ENCODE measurements around the gene ZFYVE26. TPM values are rescaled to one million over a fixed set of nuclear protein-coding genes. Genes with fewer than 3 reads are reported as not detected.

The ZFYVE26 gene
- total and polyA plus RNA-seq, 10 of the 15 experiments (the other 5 are each of a cell fraction or from before 2014, with no cell fraction given): 1.00 to 25.6 (median 12.0) TPM

GRCh38 chr14:67717048-67717447, 99.3 kb downstream of the ZFYVE26 start:
- RAD21 ChIA-PET (ENCODE audit: unreplicated experiment): no interaction called here
- intact Hi-C loops (cut with micrococcal nuclease; ENCODE audit: unreplicated experiment): no loop called here
- no peak for TF ChIP-seq JUNB (IDR thresholded peaks at IDR 0.05)

DNA sequence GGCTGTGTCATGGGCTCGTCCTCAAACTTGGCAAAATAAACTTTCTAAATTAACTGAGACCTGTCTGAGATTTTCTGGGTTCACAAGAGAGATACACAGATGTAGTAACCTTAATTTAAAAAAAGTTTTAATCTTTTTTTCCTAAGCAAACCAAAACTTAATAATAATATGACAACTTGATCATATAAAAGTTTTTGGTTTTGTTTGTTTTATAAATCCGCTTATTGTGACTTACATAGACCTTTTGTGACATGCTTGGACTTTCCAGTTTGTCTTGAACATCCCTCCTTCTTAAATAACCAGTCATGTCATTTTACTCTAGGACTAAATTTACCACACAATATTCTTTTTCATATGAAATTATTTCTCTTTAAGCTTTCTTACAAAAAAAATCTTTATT, 106.2 kb downstream of the ZFYVE26 start:
- RAD21 ChIA-PET (ENCODE audit: unreplicated experiment): no interaction called here
- POLR2A ChIA-PET: interaction anchor here (1.1 kb wide), 1 partner anchor 92 kb away, joined by 4 read pairs; no protein-coding TSS in a partner anchor
- intact Hi-C loops (cut with micrococcal nuclease; ENCODE audit: unreplicated experiment): no loop called here
- H3K9me3 ChIP-seq (replicated peaks; ENCODE audit: control insufficient read depth, insufficient read depth, low read length): no peaks in the 10 kb centered on the region; the same call in none of the 3 replicates
- FAIRE-seq (no peak), ATAC-seq (no peak), DNase-seq (ENCODE audit: low read depth, low spot score) (no peak)
- 72% methylated on average over 2 of the region's 2 CpGs for WGBS (ENCODE audit: insufficient coverage, insufficient replicate concordance, low lambda C conversion rate, missing lambda C conversion rate)
- H3K79me2 ChIP-seq (ENCODE audit: control insufficient read depth, insufficient read depth, low read length): no peaks in the 10 kb centered on the region
- CTCF ChIA-PET: interaction anchor here (1.6 to 1.8 kb wide), 2 partner anchors 12 to 126 kb away, joined by 4 to 5 read pairs; no protein-coding TSS in a partner anchor
- H3K9ac ChIP-seq (ENCODE audit: control insufficient read depth, insufficient read depth, low read length): no peak overlapping the region
- in situ Hi-C loops (cut with MboI): no loop called here
- no TSS peak for BruUV-seq (replicated peaks)
- no peak overlapping the region for H2AFZ ChIP-seq (ENCODE audit: control insufficient read depth, low read depth, low read length)
- no peak overlapping the region for H3K4me2 ChIP-seq (ENCODE audit: control insufficient read depth, insufficient read depth)
- H3K27me3 ChIP-seq (replicated peaks in 1 of 2; ENCODE audit: control insufficient read depth in 2 of 2, insufficient read depth in 2 of 2, low read length in 1 of 2): no peaks in the 10 kb centered on the region
- SMC1A ChIA-PET (ENCODE audit: uncharacterized antibody, unreplicated experiment): interaction anchor here (1.6 to 1.9 kb wide), 2 partner anchors 139 to 142 kb away, joined by 4 to 6 read pairs; no protein-coding TSS in a partner anchor
- no peak overlapping the region for H3K27ac ChIP-seq (ENCODE audit: control insufficient read depth, insufficient read depth)
- H3K4me3 ChIP-seq: no peak overlapping the region
- H3K36me3 ChIP-seq (ENCODE audit: control insufficient read depth in 2 of 2, insufficient read depth in 2 of 2, low read length in 1 of 2): no peaks in the 10 kb centered on the region
- no peaks in the 10 kb centered on the region for H3K4me1 ChIP-seq (ENCODE audit: control insufficient read depth, insufficient read depth, low read length)
- no peaks in the 10 kb centered on the region for H4K20me1 ChIP-seq (ENCODE audit: control insufficient read depth, insufficient read depth)
- TF ChIP-seq NFIC (IDR thresholded peaks at IDR 0.05; ENCODE audit: low read depth, low read length) (no peak), SRF (IDR thresholded peaks at IDR 0.05; ENCODE audit: low read depth in 2 of 2, low read length in 2 of 2) (no peak), SUZ12 (IDR thresholded peaks at IDR 0.05; ENCODE audit: unreplicated experiment) (no peak), EED (IDR thresholded peaks at IDR 0.05; ENCODE audit: low read depth) (no peak), TCF7 (IDR thresholded peaks at IDR 0.05; ENCODE audit: borderline replicate concordance) (no peak), BCLAF1 (IDR thresholded peaks at IDR 0.05) (no peak), RCOR1 (conservative IDR thresholded peaks at IDR 0.05; ENCODE audit: low read depth, low read length) (no peak), IKZF2 (IDR thresholded peaks at IDR 0.05) (no peak)
- TF ChIP-seq, protein P1, sequence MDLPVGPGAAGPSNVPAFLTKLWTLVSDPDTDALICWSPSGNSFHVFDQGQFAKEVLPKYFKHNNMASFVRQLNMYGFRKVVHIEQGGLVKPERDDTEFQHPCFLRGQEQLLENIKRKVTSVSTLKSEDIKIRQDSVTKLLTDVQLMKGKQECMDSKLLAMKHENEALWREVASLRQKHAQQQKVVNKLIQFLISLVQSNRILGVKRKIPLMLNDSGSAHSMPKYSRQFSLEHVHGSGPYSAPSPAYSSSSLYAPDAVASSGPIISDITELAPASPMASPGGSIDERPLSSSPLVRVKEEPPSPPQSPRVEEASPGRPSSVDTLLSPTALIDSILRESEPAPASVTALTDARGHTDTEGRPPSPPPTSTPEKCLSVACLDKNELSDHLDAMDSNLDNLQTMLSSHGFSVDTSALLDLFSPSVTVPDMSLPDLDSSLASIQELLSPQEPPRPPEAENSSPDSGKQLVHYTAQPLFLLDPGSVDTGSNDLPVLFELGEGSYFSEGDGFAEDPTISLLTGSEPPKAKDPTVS (IDR thresholded peaks at IDR 0.05; ENCODE audit: low read depth, low read length): no peak
- TF ChIP-seq, protein P2, sequence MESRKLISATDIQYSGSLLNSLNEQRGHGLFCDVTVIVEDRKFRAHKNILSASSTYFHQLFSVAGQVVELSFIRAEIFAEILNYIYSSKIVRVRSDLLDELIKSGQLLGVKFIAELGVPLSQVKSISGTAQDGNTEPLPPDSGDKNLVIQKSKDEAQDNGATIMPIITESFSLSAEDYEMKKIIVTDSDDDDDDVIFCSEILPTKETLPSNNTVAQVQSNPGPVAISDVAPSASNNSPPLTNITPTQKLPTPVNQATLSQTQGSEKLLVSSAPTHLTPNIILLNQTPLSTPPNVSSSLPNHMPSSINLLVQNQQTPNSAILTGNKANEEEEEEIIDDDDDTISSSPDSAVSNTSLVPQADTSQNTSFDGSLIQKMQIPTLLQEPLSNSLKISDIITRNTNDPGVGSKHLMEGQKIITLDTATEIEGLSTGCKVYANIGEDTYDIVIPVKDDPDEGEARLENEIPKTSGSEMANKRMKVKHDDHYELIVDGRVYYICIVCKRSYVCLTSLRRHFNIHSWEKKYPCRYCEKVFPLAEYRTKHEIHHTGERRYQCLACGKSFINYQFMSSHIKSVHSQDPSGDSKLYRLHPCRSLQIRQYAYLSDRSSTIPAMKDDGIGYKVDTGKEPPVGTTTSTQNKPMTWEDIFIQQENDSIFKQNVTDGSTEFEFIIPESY (IDR thresholded peaks at IDR 0.05): no peak

More at GRCh38 chr14:67717048-67717447, 99.3 kb downstream of the ZFYVE26 start:
- Histone ChIP-seq H3K79me2 (ENCODE audit: control insufficient read depth, insufficient read depth, low read length) (no peaks in the 10 kb centered on the region), H3K4me1 (ENCODE audit: control insufficient read depth, insufficient read depth, low read length) (no peaks in the 10 kb centered on the region; the same call in 1 of the 2 replicates), H3K36me3 (ENCODE audit: control insufficient read depth in 2 of 2, insufficient read depth in 2 of 2, low read length in 1 of 2) (no peaks in the 10 kb centered on the region), H3K4me2 (ENCODE audit: control insufficient read depth, insufficient read depth) (no peak overlapping the region), H3K9ac (ENCODE audit: control insufficient read depth, insufficient read depth, low read length) (no peak overlapping the region), H3K27me3 (replicated peaks in 1 of 2; ENCODE audit: control insufficient read depth in 2 of 2, insufficient read depth in 2 of 2, low read length in 1 of 2) (no peaks in the 10 kb centered on the region), H3K9me3 (replicated peaks; ENCODE audit: control insufficient read depth, insufficient read depth, low read length) (no peaks in the 10 kb centered on the region), H4K20me1 (ENCODE audit: control insufficient read depth, insufficient read depth) (no peaks in the 10 kb centered on the region), H2AFZ (ENCODE audit: control insufficient read depth, low read depth, low read length) (no peak overlapping the region), H3K27ac (ENCODE audit: control insufficient read depth, insufficient read depth) (no peak overlapping the region), H3K4me3 (no peak overlapping the region)
- SMC1A ChIA-PET (ENCODE audit: uncharacterized antibody, unreplicated experiment): interaction anchor here (1.4 kb wide), 1 partner anchor 19 kb away, joined by 3 read pairs; no protein-coding TSS in a partner anchor
- FAIRE-seq: no peak
- POLR2A ChIA-PET: no interaction called here
- in situ Hi-C loops (cut with MboI): no loop called here
- 89% methylated on average over 1 of the region's 1 CpG for WGBS (ENCODE audit: insufficient coverage, insufficient replicate concordance, low lambda C conversion rate, missing lambda C conversion rate)
- no peak for ATAC-seq
- CTCF ChIA-PET: interaction anchor here (0.7 kb wide), 1 partner anchor 145 kb away, joined by 3 read pairs; no protein-coding TSS in a partner anchor
- no TSS peak for BruUV-seq (replicated peaks)
- DNase-seq (ENCODE audit: low read depth, low spot score): no peak

All from GM12878 (cell line).